Transverse colon (tissue), 4 donors: Measurements from ENCODE around the gene RAB4B. TPM values are rescaled to one million over a fixed set of nuclear protein-coding genes. Genes with fewer than 3 reads are reported as not detected.

Experiments
- DNase-seq: peaks from one replicate; pipeline ENCODE4 v3.0.0-alpha.2; 2019
- H3K27ac ChIP-seq, 4 donors: fragments of 200-600 bp; sonication (generic); 2 replicates each; pipeline ENCODE4 v1.5.1; 2016 to 2018; ENCODE audit warnings: inconsistent platforms in 4 of 4
- H3K27me3 ChIP-seq: fragments of 200-600 bp; sonication (generic); 2 replicates; pipeline ENCODE4 v1.5.1; 2017; ENCODE audit warnings: inconsistent platforms
- H3K36me3 ChIP-seq, 4 donors: fragments of 200-600 bp; sonication (generic); 2 replicates each; pipeline ENCODE4 v1.5.1; 2017 to 2019; ENCODE audit warnings: inconsistent platforms in 4 of 4
- H3K4me1 ChIP-seq, 4 donors: fragments of 200-600 bp; sonication (generic); 2 replicates each; pipeline ENCODE4 v1.5.1; 2017 to 2020; ENCODE audit warnings: inconsistent platforms in 4 of 4
- H3K4me3 ChIP-seq, 4 donors: fragments of 200-600 bp; sonication (generic); 1 replicate in 1 of 4; 2 replicates in 3 of 4; pipeline versions ENCODE4 v1.5.1 to v1.6.1; 2017 to 2019; ENCODE audit warnings: inconsistent platforms in 4 of 4
- H3K9me3 ChIP-seq, 2 donors: fragments of 200-600 bp; sonication (generic); 2 replicates each; pipeline ENCODE4 v1.5.1; 2017 to 2019; ENCODE audit warnings: inconsistent platforms in 2 of 2
- EP300 ChIP-seq: sonication (generic); formaldehyde crosslinking; IDR thresholded peaks from one replicate; pipeline ENCODE4 v1.6.1; 2017; ENCODE audit warnings: antibody characterized with exemption, low read depth
- POLR2A ChIP-seq: fragments of 450-650 bp; IDR thresholded peaks from one replicate; pipeline ENCODE4 v1.6.1; 2016; ENCODE audit warnings: antibody characterized with exemption, mild to moderate bottlenecking, moderate library complexity
- POLR2AphosphoS5 ChIP-seq, 3 donors: sonication (generic); formaldehyde crosslinking; IDR thresholded peaks; one replicate each; pipeline ENCODE4 v1.6.1; 2016; ENCODE audit warnings: antibody characterized with exemption in 3 of 3
- WGBS, 2 donors: methylation state at CpG; one replicate each; pipeline ENCODE4 v1.1.5; 2018; ENCODE audit warnings: low coverage in 1 of 2; 5-methylcytosine and 5-hydroxymethylcytosine counted together
- in situ Hi-C, 4 donors: fragments of 200-750 bp; cut with MboI; loops; one replicate each; pipeline versions ENCODE4 v1.15.0 to v1.15.1; 2017; ENCODE audit warnings: low sequenced_read_pairs in 3 of 4, low pct_ligation_motif_present in 1 of 4, low pct_unique_long_range_greater_than_20kb in 1 of 4
- intact Hi-C: fragments of 100-400 bp; cut with DNase I; formaldehyde crosslinking; loops from one replicate; pipeline ENCODE4 v1.15.1; 2023; ENCODE audit warnings: low total_unique reads
- total RNA-seq, 4 donors: library from RNA; depleted of rRNA; stranded (reverse); fragments of >200 nt; gene quantifications; one replicate each; pipeline ENCODE4 v1.1.0, GENCODE V29; 2016
- TF ChIP-seq, protein P1 (sequence below), 5 experiments: fragments of 200-600 bp in 3 of 5; fragments of 450-650 bp in 2 of 5; sonication (generic) in 3 of 5; IDR thresholded peaks; 1 replicate in 2 of 5; 2 replicates in 3 of 5; pipeline ENCODE4 v1.5.1; 2016 to 2017; ENCODE audit warnings: antibody characterized with exemption in 5 of 5, inconsistent platforms in 3 of 5, mild to moderate bottlenecking in 2 of 5, moderate library complexity in 1 of 5

The RAB4B gene
- total RNA-seq, 4 donors from 2014 or later: 25.9 to 84.2 (median 68.1) TPM

DNA sequence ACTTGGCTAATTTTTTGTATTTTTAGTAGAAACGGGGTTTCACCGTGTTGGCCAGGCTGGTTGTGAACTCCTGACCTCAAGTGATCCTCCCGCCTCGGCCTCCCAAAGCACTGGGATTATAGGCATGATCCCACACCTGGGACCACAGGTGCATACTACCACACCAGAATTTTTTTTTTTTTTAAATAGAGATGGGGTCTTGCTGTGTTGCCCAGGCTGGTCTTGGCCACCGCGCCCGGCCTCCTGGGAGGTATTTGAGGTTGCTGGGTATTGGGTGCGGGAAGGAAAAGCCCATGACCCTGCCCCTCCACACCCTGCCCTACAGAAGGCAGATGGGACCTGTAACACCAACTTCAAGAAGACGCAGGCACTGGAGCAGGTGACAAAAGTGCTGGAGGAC is 41.4 kb upstream of the RAB4B start:
- H3K4me1 ChIP-seq: peaks cover 0 to 18% (median 5%) of the 10 kb centered on the region in 4 donors
- in situ Hi-C loops: no loop called here
- no peak overlapping the region for H3K4me3 ChIP-seq
- WGBS, 2 donors: 96% methylated on average over 9 of the region's 9 CpGs; no CpG with 5 or more reads in 1 of the 2 donors
- no peaks in the 10 kb centered on the region for H3K27me3 ChIP-seq
- no peaks in the 10 kb centered on the region for H3K9me3 ChIP-seq
- DNase-seq: no peak
- H3K36me3 ChIP-seq: peaks cover 0 to 42% (median 21%) of the 10 kb centered on the region in 4 donors
- peak overlapping the region; percentile 46 to 78 (median 72) for H3K27ac ChIP-seq
- TF ChIP-seq, protein P1, sequence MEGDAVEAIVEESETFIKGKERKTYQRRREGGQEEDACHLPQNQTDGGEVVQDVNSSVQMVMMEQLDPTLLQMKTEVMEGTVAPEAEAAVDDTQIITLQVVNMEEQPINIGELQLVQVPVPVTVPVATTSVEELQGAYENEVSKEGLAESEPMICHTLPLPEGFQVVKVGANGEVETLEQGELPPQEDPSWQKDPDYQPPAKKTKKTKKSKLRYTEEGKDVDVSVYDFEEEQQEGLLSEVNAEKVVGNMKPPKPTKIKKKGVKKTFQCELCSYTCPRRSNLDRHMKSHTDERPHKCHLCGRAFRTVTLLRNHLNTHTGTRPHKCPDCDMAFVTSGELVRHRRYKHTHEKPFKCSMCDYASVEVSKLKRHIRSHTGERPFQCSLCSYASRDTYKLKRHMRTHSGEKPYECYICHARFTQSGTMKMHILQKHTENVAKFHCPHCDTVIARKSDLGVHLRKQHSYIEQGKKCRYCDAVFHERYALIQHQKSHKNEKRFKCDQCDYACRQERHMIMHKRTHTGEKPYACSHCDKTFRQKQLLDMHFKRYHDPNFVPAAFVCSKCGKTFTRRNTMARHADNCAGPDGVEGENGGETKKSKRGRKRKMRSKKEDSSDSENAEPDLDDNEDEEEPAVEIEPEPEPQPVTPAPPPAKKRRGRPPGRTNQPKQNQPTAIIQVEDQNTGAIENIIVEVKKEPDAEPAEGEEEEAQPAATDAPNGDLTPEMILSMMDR (IDR thresholded peaks at IDR 0.05): no peak
- TF ChIP-seq POLR2AphosphoS5 (IDR thresholded peaks at IDR 0.05) (no peak), POLR2A (no peak), EP300 (no peak)
- intact Hi-C loops: no loop called here

DNA sequence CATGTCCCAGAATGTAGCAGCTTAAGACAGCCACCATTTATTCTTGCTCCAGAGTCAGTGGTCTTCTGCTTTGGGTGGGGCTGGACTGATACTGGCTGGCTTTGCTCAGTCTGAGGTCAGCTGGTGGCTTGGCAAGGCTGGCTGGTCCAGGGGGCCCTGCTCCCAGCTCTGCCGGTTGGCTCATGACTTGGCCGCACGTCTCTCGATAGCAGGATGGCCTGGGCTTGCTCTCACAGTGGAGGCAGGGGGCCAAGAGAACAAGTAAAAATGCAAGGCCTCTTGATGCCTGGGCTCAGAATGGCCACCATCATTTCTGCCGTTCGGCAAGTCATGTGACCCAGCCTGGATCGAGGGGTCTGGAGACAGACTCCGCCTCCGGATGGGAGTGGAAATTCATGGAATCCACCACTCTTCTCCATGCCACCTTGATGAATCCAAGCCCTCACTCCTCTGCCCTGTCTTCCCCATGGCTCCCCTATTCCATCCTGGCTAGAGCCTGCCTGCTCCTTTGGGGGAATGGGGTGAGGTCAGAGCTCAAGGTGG is 40.9 kb upstream of the RAB4B start:
- no peak overlapping the region for H3K4me3 ChIP-seq
- intact Hi-C loops: no loop called here
- peaks cover 0 to 42% (median 19%) of the 10 kb centered on the region in 4 donors for H3K36me3 ChIP-seq
- TF ChIP-seq EP300 (no peak), POLR2AphosphoS5 (IDR thresholded peaks at IDR 0.05) (no peak), POLR2A (no peak)
- TF ChIP-seq, protein P1 (IDR thresholded peaks at IDR 0.05): no peak
- in situ Hi-C loops: no loop called here
- no peaks in the 10 kb centered on the region for H3K27me3 ChIP-seq
- WGBS, 2 donors: 84% methylated on average over 9 of the region's 9 CpGs; no CpG with 5 or more reads in 1 of the 2 donors
- peaks cover 0 to 18% (median 5%) of the 10 kb centered on the region in 4 donors for H3K4me1 ChIP-seq
- H3K27ac ChIP-seq: peak overlapping the region in 2 of 4 donors; percentile 74 to 78
- DNase-seq: no peak
- no peaks in the 10 kb centered on the region for H3K9me3 ChIP-seq

DNA sequence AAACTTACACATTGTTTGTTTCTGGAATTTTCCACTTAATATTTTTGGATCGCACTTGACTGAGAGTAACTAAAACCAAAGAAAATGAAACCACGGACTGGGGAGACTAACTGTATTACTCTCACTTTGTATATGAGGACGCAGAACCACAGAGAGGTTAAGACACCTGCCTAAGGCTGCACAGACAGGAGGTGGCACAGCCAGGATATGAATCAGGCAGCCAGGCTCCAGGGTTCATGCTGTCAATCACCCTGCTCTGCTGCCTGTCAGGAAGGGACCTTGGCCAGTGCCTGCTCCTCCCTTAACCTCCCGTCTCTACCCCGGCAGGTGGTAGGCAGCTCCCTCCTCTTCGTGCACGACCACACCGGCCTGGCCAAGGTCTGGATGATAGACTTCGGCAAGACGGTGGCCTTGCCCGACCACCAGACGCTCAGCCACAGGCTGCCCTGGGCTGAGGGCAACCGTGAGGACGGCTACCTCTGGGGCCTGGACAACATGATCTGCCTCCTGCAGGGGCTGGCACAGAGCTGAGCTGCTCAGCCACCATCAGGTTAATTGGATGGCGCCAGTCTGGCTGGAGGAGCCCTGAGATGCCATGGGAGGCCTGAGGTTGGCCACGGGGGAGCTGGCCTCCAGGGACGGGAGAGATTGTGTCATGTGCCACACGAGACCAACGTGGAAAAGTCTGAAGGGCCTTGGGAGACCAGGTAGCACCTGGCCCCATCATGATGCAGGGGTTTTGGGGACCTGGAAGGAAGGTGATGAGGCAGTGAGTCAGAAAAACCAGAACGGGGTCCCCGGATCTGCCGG is 38.8 kb upstream of the RAB4B start:
- no peak for TF ChIP-seq EP300
- no peak for TF ChIP-seq POLR2A
- TF ChIP-seq, protein P1 (IDR thresholded peaks at IDR 0.05): no peak
- no peak for TF ChIP-seq POLR2AphosphoS5 (IDR thresholded peaks at IDR 0.05)
- Histone ChIP-seq H3K9me3 (no peaks in the 10 kb centered on the region), H3K27ac (peak overlapping the region; percentile 24 to 52 (median 42)), H3K4me3 (no peak overlapping the region), H3K4me1 (peaks cover 0 to 18% (median 5%) of the 10 kb centered on the region in 4 donors), H3K36me3 (peaks cover 0 to 28% (median 10%) of the 10 kb centered on the region in 4 donors), H3K27me3 (no peaks in the 10 kb centered on the region)
- 78 to 85% methylated on average over 6 to 22 of the region's 22 CpGs for WGBS, 2 donors
- DNase-seq: no peak
- in situ Hi-C loops: no loop called here
- intact Hi-C loops: no loop called here
